ENCODE results near the gene HSP90AA1. TPM values are rescaled to one million over a fixed set of nuclear protein-coding genes. Genes with fewer than 3 reads are reported as not detected.

The HSP90AA1 gene
- total RNA-seq, 2 donors from 2014 or later = 411 to 457 TPM

DNA sequence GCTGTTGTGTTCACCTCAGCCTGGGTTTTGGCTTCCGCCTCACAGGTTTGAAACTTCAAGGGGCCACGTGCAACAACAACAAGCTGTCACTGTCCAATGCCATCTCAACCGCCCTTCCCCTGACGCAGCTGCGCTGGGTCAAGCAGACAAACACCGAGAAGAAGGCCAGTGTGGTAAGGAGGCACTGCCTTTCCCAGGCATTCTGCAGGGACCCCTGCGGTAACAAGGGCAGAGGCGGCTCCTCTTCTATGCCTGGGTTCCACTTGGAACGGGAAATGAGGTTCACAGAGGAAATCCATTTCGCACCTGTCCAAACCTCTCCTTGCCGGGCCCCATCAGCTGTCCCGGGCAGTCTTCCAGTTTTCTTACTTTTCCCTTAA lies 36.8 kb downstream of the HSP90AA1 start:
- H3K4me1 ChIP-seq = peaks cover 0 to 15% of the 10 kb centered on the region in 2 donors
- no peak for DNase-seq (ENCODE audit: low spot score)
- H3K36me3 ChIP-seq = peaks cover 63% of the 10 kb centered on the region
- H3K4me3 ChIP-seq = no peak overlapping the region
- TF ChIP-seq, protein P1, sequence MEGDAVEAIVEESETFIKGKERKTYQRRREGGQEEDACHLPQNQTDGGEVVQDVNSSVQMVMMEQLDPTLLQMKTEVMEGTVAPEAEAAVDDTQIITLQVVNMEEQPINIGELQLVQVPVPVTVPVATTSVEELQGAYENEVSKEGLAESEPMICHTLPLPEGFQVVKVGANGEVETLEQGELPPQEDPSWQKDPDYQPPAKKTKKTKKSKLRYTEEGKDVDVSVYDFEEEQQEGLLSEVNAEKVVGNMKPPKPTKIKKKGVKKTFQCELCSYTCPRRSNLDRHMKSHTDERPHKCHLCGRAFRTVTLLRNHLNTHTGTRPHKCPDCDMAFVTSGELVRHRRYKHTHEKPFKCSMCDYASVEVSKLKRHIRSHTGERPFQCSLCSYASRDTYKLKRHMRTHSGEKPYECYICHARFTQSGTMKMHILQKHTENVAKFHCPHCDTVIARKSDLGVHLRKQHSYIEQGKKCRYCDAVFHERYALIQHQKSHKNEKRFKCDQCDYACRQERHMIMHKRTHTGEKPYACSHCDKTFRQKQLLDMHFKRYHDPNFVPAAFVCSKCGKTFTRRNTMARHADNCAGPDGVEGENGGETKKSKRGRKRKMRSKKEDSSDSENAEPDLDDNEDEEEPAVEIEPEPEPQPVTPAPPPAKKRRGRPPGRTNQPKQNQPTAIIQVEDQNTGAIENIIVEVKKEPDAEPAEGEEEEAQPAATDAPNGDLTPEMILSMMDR (IDR thresholded peaks at IDR 0.05) = no peak
- no peak overlapping the region for H3K27ac ChIP-seq
- no peaks in the 10 kb centered on the region for H3K9me3 ChIP-seq
- H3K27me3 ChIP-seq = no peaks in the 10 kb centered on the region

DNA sequence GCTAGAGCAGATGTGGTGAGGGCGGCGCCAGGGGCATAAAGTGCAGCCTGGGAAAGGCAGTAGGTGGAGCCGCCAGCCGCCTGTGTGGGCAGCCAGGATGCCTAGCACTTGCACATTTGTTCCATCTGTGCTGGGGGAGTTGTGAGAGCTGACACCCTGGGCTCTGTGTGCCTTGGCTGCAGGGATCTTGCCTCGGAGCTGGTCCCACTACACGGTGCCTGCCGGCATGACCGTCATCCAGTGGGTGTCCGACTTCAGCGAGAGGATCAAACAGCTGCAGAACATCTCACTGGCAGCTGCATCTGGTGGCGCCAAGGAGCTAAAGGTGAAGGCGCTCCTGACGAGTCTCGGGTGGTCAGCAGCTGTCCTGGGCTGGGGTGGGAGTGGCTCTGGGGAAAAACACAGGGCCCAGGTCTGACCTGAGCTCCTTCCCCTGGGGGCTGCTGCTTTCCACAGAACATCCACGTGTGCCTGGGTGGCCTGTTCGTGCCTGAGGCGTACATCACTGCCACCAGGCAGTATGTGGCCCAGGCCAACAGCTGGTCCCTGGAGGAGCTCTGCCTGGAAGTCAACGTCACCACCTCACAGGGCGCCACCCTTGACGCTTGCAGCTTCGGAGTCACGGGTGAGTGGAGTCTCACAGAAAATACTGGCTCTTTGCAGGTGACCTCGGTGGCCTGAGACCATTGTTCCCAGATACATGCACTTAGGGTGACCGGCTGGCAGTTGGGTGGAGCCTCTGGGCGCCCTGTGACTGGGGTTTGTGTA lies 37.4 kb downstream of the HSP90AA1 start:
- no peak overlapping the region for H3K27ac ChIP-seq
- TF ChIP-seq, protein P1 (IDR thresholded peaks at IDR 0.05) = no peak
- peaks cover 69% of the 10 kb centered on the region for H3K36me3 ChIP-seq
- peaks cover 0 to 20% of the 10 kb centered on the region in 2 donors for H3K4me1 ChIP-seq
- H3K4me3 ChIP-seq = no peak overlapping the region
- DNase-seq (ENCODE audit: low spot score) = no peak
- no peaks in the 10 kb centered on the region for H3K27me3 ChIP-seq
- no peaks in the 10 kb centered on the region for H3K9me3 ChIP-seq

DNA sequence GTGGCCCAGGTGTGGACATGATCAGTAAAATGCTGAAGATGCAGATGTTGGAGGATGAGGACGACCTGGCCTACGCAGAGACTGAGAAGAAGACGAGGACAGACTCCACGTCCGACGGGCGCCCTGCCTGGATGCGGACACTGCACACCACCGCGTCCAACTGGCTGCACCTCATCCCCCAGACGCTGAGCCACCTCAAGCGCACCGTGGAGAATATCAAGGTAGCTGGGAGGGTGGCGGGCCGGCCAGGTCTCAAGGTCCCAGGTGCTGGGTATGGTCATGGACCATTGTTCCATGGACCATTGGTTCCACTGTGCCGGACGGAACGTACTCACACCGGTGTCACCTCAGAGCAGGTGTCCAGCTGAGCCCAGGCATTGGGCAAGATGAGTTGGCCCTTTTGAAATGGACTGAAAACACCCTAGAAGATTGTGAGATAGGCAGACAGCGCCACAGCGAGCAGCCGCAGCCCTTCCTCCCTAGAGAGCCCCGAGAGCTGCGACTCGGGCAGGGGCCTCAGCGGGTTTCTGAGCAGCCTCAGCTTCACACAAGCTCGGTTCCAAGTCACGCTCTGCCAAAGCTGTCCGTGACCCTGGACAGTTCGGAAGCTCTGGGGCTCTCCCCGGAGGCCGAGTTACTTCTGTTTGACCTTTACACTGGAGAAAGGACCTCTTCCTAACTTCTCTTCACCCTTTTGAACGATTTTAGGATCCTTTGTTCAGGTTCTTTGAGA lies 38.9 kb downstream of the HSP90AA1 start:
- Histone ChIP-seq H3K9me3 (no peaks in the 10 kb centered on the region), H3K4me1 (peaks cover 0 to 28% of the 10 kb centered on the region in 2 donors), H3K36me3 (peaks cover 81% of the 10 kb centered on the region), H3K27ac (no peak overlapping the region), H3K27me3 (no peaks in the 10 kb centered on the region), H3K4me3 (no peak overlapping the region)
- DNase-seq (ENCODE audit: low spot score) = no peak
- TF ChIP-seq, protein P1 (IDR thresholded peaks at IDR 0.05) = no peak

DNA sequence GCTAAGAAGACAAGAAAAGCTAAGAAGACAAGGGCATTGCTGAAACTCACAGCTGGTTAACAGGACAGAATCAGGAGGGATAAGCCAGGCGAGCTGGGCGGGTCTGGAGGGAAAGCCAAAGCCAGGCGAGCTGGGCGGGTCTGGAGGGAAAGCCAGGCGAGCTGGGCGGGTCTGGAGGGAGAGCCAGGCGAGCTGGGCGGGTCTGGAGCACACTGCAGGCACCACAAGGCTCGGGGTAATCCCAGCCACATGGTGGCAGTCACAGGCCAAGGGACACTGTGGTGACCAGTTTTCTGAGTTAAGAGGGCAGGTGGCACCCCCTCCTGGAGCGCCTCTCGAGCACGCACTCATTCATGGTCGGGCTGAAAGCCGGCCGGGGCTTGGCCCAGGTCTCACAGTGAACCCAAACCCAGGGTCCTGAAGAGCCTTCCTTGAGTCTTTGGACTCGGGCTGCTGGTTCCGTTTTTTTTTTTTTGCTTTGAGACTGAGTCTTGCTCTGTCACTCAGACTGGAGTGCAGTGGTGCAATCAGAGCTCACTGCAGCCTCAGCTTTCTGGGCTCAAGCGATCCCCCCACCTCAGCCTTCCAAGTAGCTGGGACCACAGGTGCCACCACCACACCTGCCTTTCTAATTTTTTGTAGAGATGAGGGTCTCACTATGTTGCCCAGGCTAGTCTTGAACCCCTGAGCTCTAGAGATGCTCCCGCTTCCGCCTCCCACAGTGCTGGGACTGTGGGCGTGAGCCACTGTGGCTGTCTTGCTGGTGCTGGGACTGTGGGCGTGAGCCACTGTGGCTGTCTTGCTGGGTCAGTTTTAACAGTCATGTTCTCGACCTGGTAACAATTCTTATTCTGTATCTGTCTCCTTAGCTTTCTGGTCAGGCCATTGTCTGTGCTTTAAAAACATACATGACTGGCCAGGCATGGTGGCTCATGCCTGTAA lies 40.2 kb downstream of the HSP90AA1 start:
- Histone ChIP-seq H3K9me3 (no peaks in the 10 kb centered on the region), H3K27ac (peak overlapping the region; percentile 55 to 82), H3K4me3 (no peak overlapping the region), H3K4me1 (peaks cover 0 to 28% of the 10 kb centered on the region in 2 donors), H3K27me3 (no peaks in the 10 kb centered on the region), H3K36me3 (peaks cover 83% of the 10 kb centered on the region)
- DNase-seq (ENCODE audit: low spot score) = peak; percentile 85
- TF ChIP-seq, protein P1 (IDR thresholded peaks at IDR 0.05) = peak; percentile 40 to 71

DNA sequence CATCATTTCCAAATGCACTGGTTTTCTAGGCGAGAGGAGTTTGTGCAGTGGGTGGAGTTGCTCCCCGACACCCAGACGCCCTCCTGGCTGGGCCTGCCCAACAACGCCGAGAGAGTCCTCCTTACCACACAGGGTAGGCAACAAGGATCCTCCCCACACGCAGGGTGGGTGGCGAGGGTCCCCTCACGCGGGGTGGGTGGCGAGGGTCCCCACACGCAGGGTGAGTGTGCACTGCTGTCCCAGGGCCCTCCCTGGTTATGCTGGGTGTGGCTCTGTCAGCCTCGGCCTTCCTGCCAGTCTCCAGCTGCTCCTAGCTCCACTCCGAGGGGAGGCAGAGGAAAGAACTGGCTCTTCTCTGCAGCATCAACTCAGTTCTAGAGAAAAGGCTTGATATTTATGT lies 42.3 kb downstream of the HSP90AA1 start:
- no peak overlapping the region for H3K4me3 ChIP-seq
- no peaks in the 10 kb centered on the region for H3K9me3 ChIP-seq
- DNase-seq (ENCODE audit: low spot score) = no peak
- peak overlapping the region; percentile 77 to 82 for H3K27ac ChIP-seq
- H3K27me3 ChIP-seq = no peaks in the 10 kb centered on the region
- H3K36me3 ChIP-seq = peaks cover 83% of the 10 kb centered on the region
- TF ChIP-seq, protein P1 (IDR thresholded peaks at IDR 0.05) = no peak
- H3K4me1 ChIP-seq = peaks cover 0 to 28% of the 10 kb centered on the region in 2 donors

Measured in right atrium auricular region (tissue), 2 donors.